HT1080 (cell line): ENCODE results near the gene ANXA2R. TPM values are rescaled to one million over a fixed set of nuclear protein-coding genes. Genes with fewer than 3 reads are reported as not detected.
"Not testable (repeated sequence)": the region's sequence is repeated elsewhere in the genome, so short reads cannot be mapped to it uniquely, and the experiment has no call there.

Experiments
- DNase-seq: peaks from one replicate; pipeline ENCODE4 v3.0.0-alpha.2; 2015; ENCODE audit warnings: low read depth
- total RNA-seq: library from RNA; depleted of rRNA; stranded (reverse); fragments of >200 nt; shearing (Covaris generic); gene quantifications from 2 replicates; pipeline ENCODE4 v1.2.3, GENCODE V29; 2014

The ANXA2R gene
- total RNA-seq, 1 experiment from 2014 or later, result 0.59 TPM

GRCh38 chr5:43061352-43062075 lies 21.4 kb upstream of the ANXA2R start:
- no peak for DNase-seq

GRCh38 chr5:43060020-43060419 lies 19.9 kb upstream of the ANXA2R start:
- DNase-seq, result not testable (repeated sequence)

GRCh38 chr5:43055098-43055497 lies 15.0 kb upstream of the ANXA2R start:
- not testable (repeated sequence) for DNase-seq

GRCh38 chr5:43051684-43052083 lies 11.6 kb upstream of the ANXA2R start:
- DNase-seq, result no peak

GRCh38 chr5:43050384-43050783 lies 10.3 kb upstream of the ANXA2R start:
- no peak for DNase-seq

- no peak for DNase-seq
These were observed 9.1 kb upstream of the ANXA2R start for GRCh38 chr5:43049236-43049635.

GRCh38 chr5:43046474-43046873 lies 6.4 kb upstream of the ANXA2R start:
- DNase-seq, result no peak

- no peak for DNase-seq
These were observed 5.1 kb upstream of the ANXA2R start for GRCh38 chr5:43045236-43045635.

GRCh38 chr5:43044181-43044914 lies 4.2 kb upstream of the ANXA2R start:
- no peak for DNase-seq

- DNase-seq, result no peak
These were observed 3.3 kb upstream of the ANXA2R start for GRCh38 chr5:43043400-43043756.

- DNase-seq, result no peak
These were observed 2.7 kb upstream of the ANXA2R start for GRCh38 chr5:43042626-43043399.

GRCh38 chr5:43042176-43042625 lies 2.1 kb upstream of the ANXA2R start:
- peak; percentile 45 for DNase-seq

- peak; percentile 68 for DNase-seq
These were observed 1.6 kb upstream of the ANXA2R start for GRCh38 chr5:43041669-43042175.

GRCh38 chr5:43041110-43041668 lies 1.1 kb upstream of the ANXA2R start:
- no peak for DNase-seq

GRCh38 chr5:43039471-43040286 lies 440 bp downstream of the ANXA2R start:
- DNase-seq, result no peak

- no peak for DNase-seq
These were observed 1.0 kb downstream of the ANXA2R start for GRCh38 chr5:43039152-43039470.

GRCh38 chr5:43038496-43038989 lies 1.6 kb downstream of the ANXA2R start:
- no peak for DNase-seq

- DNase-seq, result no peak
These were observed 2.3 kb downstream of the ANXA2R start for GRCh38 chr5:43037636-43038495.

- DNase-seq, result no peak
These were observed 3.1 kb downstream of the ANXA2R start for GRCh38 chr5:43036856-43037635.
